Stimulated activated CD8-positive, alpha-beta memory T cell treated with anti-CD3 and anti-CD28 coated beads, Interleukin-4, amount 100 ng/mL, for 24 hours (primary cell): ENCODE data around the gene PTPN23.

Source experiments
- DNase-seq: peaks from one replicate; pipeline ENCODE4 v3.0.0-alpha.2; 2020; ENCODE audit warnings: low read depth

Gene PTPN23

GRCh38 chr3:47405820-47406761 is 25.3 kb downstream of the PTPN23 start:
- no peak for DNase-seq

DNA sequence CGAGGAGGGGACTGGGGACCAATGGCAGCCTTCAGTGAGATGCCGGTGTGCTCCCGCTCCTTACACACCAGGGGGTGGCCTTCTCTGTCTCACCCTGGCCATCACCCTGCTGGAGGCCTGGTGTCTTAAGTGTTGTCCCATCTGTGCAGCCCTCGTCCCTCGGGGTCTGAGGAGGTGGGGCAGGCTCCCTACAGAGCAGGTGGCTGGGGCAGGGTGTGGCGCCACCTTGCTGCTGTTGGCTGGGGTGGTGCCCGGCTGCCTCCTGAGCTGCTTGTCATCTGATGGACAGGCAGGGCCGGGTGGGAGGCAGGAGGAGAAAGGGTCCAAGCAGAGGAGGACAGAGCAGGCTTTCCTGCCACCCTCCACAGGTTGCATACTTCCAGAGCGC is 25.9 kb downstream of the PTPN23 start:
- DNase-seq: no peak

DNA sequence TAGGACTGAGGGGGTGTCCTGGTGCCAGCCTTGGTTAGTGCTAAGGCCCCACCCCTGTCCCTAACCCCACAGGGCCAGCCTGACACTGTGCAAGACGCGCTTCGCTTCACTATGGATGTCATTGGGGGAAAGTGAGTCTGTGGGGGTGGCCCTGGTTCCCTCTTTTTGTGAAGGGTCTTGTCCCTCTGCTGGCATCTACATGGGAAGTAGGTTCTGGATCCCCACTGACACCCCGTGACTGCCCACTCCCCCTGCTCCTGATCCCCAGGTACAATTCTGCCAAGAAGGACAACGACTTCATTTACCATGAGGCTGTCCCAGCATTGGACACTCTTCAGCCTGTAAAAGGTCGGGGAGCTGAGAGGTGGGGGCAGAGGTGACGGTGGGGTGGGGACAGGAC is 26.4 kb downstream of the PTPN23 start:
- DNase-seq: no peak

- DNase-seq: no peak
These were observed 27.3 kb downstream of the PTPN23 start for GRCh38 chr3:47407896-47408838.

DNA sequence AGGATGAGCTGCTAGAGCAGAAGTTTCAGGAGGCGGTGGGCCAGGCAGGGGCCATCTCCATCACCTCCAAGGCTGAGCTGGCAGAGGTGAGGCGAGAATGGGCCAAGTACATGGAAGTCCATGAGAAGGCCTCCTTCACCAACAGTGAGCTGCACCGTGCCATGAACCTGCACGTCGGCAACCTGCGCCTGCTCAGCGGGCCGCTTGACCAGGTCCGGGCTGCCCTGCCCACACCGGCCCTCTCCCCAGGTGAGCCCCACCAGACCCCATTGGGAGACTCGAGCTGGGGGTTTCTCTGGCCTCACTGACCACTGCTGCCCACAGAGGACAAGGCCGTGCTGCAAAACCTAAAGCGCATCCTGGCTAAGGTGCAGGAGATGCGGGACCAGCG is 28.0 kb downstream of the PTPN23 start:
- no peak for DNase-seq

DNA sequence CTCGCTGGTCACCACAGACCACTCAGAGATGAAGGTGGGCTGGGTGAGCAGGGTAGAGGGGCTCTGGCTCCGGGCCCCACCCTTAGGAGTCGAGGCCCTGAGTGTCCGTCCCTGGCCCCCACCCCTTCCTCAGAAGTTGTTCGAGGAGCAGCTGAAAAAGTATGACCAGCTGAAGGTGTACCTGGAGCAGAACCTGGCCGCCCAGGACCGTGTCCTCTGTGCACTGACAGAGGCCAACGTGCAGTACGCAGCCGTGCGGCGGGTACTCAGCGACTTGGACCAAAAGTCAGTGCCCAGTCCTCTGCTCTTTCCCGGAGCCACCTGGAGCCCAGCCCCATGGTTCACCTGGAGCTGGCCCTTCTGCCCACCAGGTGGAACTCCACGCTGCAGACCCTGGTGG is 28.5 kb downstream of the PTPN23 start:
- no peak for DNase-seq

- DNase-seq: no peak
These were observed 29.0 kb downstream of the PTPN23 start for GRCh38 chr3:47409688-47410416.

DNA sequence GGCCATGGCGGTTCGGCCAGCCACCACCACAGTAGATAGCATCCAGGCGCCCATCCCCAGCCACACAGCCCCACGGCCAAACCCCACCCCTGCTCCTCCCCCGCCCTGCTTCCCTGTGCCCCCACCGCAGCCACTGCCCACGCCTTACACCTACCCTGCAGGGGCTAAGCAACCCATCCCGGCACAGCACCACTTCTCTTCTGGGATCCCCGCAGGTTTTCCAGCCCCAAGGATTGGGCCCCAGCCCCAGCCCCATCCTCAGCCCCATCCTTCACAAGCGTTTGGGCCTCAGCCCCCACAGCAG is 29.5 kb downstream of the PTPN23 start:
- no peak for DNase-seq

DNA sequence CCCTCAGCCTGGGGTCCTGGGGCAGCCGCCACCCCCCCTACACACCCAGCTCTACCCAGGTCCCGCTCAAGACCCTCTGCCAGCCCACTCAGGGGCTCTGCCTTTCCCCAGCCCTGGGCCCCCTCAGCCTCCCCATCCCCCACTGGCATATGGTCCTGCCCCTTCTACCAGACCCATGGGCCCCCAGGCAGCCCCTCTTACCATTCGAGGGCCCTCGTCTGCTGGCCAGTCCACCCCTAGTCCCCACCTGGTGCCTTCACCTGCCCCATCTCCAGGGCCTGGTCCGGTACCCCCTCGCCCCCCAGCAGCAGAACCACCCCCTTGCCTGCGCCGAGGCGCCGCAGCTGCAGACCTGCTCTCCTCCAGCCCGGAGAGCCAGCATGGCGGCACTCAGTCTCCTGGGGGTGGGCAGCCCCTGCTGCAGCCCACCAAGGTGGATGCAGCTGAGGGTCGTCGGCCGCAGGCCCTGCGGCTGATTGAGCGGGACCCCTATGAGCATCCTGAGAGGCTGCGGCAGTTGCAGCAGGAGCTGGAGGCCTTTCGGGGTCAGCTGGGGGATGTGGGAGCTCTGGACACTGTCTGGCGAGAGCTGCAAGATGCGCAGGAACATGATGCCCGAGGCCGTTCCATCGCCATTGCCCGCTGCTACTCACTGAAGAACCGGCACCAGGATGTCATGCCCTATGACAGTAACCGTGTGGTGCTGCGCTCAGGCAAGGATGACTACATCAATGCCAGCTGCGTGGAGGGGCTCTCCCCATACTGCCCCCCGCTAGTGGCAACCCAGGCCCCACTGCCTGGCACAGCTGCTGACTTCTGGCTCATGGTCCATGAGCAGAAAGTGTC is 30.2 kb downstream of the PTPN23 start:
- DNase-seq: no peak

DNA sequence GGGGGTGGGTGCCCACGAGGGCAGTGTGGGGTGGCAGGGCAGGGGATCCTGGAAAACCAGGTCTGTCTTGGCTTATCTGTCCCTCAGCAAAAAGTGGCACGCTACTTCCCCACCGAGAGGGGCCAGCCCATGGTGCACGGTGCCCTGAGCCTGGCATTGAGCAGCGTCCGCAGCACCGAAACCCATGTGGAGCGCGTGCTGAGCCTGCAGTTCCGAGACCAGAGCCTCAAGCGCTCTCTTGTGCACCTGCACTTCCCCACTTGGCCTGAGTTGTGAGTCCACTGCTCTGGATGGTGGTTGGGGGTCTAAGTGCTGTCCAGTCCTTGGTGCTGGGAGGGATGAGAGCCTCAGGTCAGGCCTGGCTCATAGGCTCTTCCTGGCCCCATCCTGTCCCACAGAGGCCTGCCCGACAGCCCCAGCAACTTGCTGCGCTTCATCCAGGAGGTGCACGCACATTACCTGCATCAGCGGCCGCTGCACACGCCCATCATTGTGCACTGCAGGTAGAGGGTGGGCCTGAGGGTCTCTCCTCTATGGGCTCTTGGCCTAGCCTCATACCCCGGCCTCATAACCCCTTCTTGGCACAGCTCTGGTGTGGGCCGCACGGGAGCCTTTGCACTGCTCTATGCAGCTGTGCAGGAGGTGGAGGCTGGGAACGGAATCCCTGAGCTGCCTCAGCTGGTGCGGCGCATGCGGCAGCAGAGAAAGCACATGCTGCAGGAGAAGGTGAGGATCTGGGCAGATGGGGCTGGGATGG is 31.1 kb downstream of the PTPN23 start:
- DNase-seq: no peak

- no peak for DNase-seq
These were observed 31.6 kb downstream of the PTPN23 start for GRCh38 chr3:47412453-47412756.

DNA sequence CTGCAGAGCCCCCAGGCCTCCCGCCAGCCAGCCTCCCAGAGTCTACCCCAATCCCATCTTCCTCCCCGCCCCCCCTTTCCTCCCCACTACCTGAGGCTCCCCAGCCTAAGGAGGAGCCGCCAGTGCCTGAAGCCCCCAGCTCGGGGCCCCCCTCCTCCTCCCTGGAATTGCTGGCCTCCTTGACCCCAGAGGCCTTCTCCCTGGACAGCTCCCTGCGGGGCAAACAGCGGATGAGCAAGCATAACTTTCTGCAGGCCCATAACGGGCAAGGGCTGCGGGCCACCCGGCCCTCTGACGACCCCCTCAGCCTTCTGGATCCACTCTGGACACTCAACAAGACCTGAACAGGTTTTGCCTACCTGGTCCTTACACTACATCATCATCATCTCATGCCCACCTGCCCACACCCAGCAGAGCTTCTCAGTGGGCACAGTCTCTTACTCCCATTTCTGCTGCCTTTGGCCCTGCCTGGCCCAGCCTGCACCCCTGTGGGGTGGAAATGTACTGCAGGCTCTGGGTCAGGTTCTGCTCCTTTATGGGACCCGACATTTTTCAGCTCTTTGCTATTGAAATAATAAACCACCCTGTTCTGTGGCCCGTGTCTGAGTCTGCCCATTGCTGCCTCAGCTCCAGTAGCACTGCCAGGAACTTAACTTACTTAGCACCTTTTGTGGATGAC is 32.2 kb downstream of the PTPN23 start:
- no peak for DNase-seq

GRCh38 chr3:47413751-47414150 is 32.9 kb downstream of the PTPN23 start:
- no peak for DNase-seq

DNA sequence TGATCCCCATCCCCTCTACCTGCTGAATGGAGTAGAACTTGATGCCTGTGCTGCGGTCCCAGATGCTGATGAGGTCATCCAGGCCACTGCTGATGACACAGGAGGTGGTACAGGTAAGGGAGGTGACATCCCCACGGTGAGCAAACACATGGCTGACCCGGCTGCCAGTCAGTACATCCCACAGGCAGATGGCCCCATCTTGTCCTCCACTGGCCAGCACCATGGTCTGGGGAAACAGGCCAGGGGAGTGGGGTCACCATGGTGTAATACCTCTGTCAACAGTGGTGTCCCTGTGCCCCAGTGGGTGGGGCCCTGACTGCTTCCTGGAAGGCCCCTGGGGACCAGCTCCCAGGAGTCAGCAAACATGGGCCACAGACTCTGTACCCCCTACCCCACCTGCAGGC is 33.3 kb downstream of the PTPN23 start:
- no peak for DNase-seq

DNA sequence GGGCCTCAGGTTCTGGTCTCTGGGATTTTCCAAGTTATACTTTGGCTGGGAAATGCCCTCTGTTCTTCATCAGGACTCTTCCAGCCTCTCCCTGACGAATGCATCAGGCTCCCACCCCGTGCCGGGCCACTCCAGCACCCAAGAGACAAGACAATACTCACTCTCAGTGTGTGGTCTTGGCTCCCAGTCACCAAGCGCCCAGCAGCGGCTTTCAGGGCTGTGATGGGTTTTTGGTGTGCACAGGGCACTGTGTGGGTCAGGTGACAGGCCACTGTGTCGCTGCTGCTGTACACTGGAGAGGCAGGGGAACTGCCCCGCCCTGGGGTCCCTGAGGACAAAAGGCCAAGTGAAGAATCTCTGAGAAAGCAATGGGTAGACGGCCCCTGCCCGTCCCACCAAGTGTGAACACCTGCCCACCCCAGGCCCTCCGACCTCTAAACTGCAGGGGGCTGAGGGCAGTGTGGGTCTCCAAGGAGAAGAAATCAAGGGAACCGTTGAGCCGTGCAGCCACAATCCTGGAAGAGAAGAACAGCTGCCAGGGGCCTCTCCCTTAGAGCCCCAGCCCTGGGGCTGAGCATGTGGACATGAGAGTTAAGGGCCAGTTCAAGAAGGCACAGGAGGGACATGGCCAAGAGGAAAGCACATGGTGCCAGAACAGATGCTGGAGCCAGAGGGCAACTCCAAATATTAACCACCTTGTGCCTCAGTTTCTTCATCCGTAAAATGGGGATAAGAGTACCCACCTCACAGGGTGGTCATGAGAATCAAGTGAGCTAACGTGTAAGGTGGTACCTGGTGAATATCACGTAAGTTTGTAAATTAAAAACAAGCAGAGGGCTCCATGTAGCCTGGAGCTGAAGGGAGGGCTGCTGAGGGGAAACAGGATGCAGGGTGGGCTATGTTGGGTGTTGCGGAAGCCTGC is 34.1 kb downstream of the PTPN23 start:
- DNase-seq: no peak

DNA sequence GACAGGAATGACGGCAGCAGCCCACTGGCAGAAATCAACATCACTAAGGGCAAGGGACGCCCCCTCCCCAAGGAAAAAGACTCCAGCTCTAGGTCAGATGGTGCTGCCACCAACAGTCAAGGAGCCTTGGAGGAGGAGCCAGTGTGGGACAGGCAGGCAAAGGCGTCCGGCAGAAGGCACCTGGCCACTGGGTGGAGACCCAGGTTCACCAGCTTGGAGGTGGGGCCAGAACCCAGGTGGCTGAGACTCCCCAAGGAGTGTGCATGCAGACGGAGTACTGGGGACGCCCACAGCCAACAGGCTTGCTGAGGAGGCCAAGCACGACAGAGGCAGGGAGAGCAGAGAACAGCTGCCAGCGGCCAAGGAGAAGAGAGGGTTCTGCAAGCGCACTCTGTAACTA is 35.2 kb downstream of the PTPN23 start:
- DNase-seq: no peak

DNA sequence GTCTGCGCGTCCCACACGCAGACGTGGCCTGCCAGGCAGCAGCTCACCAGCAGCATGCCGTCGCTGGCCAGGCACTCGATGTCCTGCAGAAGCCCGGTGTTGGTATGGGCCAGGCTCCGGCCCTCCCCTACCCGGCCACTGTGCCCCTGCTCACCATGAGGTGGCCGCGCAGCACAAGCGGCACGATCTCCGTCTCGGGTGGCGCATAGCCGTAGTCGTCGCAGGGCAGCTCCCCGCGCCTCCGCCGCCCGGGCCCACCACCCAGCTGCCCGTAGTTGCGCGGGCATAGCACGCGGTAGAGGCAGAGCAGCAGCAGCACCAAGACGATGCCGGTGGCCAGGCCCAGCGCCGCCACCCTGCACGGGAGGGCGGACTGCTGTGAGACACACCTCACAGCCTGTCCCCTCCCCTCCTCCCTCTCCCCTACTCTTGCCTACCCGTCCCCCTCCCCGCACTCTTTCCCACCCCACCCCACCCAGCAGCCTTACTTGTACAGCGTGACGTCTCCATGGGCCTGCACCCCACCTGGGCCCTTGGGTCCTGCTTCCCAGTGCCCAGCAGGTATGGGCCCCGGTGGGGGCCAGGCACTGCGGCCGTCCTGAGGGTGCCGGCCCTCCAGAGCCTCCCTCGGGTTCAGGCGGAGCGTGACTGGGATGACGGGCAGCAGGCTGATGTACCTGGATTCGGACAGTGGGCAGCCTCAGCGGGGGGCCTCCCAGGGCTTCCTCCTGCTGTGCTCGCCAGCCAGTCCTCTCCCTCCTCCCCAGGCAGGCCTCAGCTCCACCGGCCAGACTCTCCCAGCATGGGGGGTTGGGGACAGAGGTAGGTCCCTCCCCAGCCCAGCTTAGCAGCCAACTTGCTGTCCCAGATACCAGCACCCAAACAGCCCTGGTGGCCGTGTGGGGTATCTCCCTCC is 37.6 kb downstream of the PTPN23 start:
- no peak for DNase-seq
